Nephron (organoid): ENCODE data around the gene TP63.

ENCODE experiments used
- H3K27ac Mint-ChIP-seq, 3 experiments: 2 replicates each; pipeline ENCODE4 v1.8.0; 2020; ENCODE audit warnings: mixed read lengths in 3 of 3, mild to moderate bottlenecking in 2 of 3, moderate library complexity in 1 of 3
- H3K27me3 Mint-ChIP-seq: 2 replicates; pipeline ENCODE4 v1.8.0; 2021; ENCODE audit warnings: low read depth, mild to moderate bottlenecking, moderate library complexity, mixed read lengths
- H3K36me3 Mint-ChIP-seq: 2 replicates; pipeline ENCODE4 v1.8.0; 2020; ENCODE audit warnings: low read depth, mixed read lengths
- H3K4me1 Mint-ChIP-seq: 2 replicates; pipeline ENCODE4 v1.8.0; 2020; ENCODE audit warnings: mixed read lengths
- H3K4me3 Mint-ChIP-seq, 3 experiments: 2 replicates each; pipeline ENCODE4 v1.8.0; 2020; ENCODE audit warnings: mild to moderate bottlenecking in 3 of 3, mixed read lengths in 3 of 3, moderate library complexity in 2 of 3
- H3K9me3 Mint-ChIP-seq: 2 replicates; pipeline ENCODE4 v1.8.0; 2020; ENCODE audit warnings: mixed read lengths
- TF ChIP-seq, protein P1 (sequence below), 3 experiments: fragments of 200-600 bp; sonication (generic); IDR thresholded peaks; one replicate each; pipeline ENCODE4 v1.5.0; 2021; ENCODE audit warnings: antibody characterized with exemption in 3 of 3; ENCODE audit not compliant: unreplicated experiment in 3 of 3

TP63 gene

GRCh38 chr3:189936201-189936945 is 305.2 kb downstream of the TP63 start:
- H3K9me3 Mint-ChIP-seq = peaks cover 3% of the 10 kb centered on the region
- H3K4me3 Mint-ChIP-seq = no peak overlapping the region
- no peaks in the 10 kb centered on the region for H3K36me3 Mint-ChIP-seq
- peaks cover 8% of the 10 kb centered on the region for H3K27me3 Mint-ChIP-seq
- H3K27ac Mint-ChIP-seq = no peak overlapping the region
- peaks cover 1% of the 10 kb centered on the region for H3K4me1 Mint-ChIP-seq
- TF ChIP-seq, protein P1, sequence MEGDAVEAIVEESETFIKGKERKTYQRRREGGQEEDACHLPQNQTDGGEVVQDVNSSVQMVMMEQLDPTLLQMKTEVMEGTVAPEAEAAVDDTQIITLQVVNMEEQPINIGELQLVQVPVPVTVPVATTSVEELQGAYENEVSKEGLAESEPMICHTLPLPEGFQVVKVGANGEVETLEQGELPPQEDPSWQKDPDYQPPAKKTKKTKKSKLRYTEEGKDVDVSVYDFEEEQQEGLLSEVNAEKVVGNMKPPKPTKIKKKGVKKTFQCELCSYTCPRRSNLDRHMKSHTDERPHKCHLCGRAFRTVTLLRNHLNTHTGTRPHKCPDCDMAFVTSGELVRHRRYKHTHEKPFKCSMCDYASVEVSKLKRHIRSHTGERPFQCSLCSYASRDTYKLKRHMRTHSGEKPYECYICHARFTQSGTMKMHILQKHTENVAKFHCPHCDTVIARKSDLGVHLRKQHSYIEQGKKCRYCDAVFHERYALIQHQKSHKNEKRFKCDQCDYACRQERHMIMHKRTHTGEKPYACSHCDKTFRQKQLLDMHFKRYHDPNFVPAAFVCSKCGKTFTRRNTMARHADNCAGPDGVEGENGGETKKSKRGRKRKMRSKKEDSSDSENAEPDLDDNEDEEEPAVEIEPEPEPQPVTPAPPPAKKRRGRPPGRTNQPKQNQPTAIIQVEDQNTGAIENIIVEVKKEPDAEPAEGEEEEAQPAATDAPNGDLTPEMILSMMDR (IDR thresholded peaks at IDR 0.05; ENCODE audit: unreplicated experiment in 3 of 3) = no peak

- TF ChIP-seq, protein P1 (IDR thresholded peaks at IDR 0.05; ENCODE audit: unreplicated experiment in 3 of 3) = no peak
- Mint-ChIP-seq H3K9me3 (peaks cover 3% of the 10 kb centered on the region), H3K36me3 (no peaks in the 10 kb centered on the region)
Measured at GRCh38 chr3:189937302-189938127, 306.3 kb downstream of the TP63 start.

GRCh38 chr3:189941125-189941524 is 309.9 kb downstream of the TP63 start:
- H3K27ac Mint-ChIP-seq = peak overlapping the region in 2 of 3 experiments; percentile 42 to 78
- peaks cover 8% of the 10 kb centered on the region for H3K27me3 Mint-ChIP-seq
- no peak overlapping the region for H3K4me3 Mint-ChIP-seq
- H3K36me3 Mint-ChIP-seq = no peaks in the 10 kb centered on the region
- peaks cover 13% of the 10 kb centered on the region for H3K4me1 Mint-ChIP-seq
- no peaks in the 10 kb centered on the region for H3K9me3 Mint-ChIP-seq
- TF ChIP-seq, protein P1 (IDR thresholded peaks at IDR 0.05; ENCODE audit: unreplicated experiment in 3 of 3) = no peak

More at GRCh38 chr3:189937302-189938127, 306.3 kb downstream of the TP63 start:
- H3K27me3 Mint-ChIP-seq = peaks cover 8% of the 10 kb centered on the region
- H3K27ac Mint-ChIP-seq = no peak overlapping the region
- no peak overlapping the region for H3K4me3 Mint-ChIP-seq
- peaks cover 7% of the 10 kb centered on the region for H3K4me1 Mint-ChIP-seq

DNA sequence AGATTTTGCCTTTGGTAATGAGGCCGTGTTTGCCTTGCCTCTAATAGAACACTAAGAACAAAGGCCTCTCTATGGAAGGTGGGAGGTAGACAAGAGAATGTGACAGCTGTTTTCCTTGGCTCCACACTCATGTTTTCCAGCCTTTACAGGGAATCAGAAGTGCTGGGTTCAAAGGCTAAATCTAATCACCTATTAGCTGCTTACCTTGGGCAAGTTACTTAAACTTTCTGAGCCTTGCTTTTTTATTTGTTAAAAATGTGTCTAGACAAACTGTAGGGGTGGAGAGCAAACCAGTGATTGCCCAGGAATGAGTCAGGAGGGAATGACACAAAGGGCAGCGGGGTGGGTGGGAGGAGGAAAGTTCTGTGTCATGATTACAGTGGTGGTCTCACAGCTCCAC is 310.5 kb downstream of the TP63 start:
- TF ChIP-seq, protein P1 (IDR thresholded peaks at IDR 0.05; ENCODE audit: unreplicated experiment in 3 of 3) = no peak
- Mint-ChIP-seq H3K4me3 (no peak overlapping the region), H3K9me3 (no peaks in the 10 kb centered on the region), H3K27ac (peak overlapping the region; percentile 42 to 78 (median 70)), H3K4me1 (peaks cover 13% of the 10 kb centered on the region), H3K27me3 (peaks cover 8% of the 10 kb centered on the region), H3K36me3 (no peaks in the 10 kb centered on the region)

GRCh38 chr3:189942948-189943347 is 311.8 kb downstream of the TP63 start:
- TF ChIP-seq, protein P1 (IDR thresholded peaks at IDR 0.05; ENCODE audit: unreplicated experiment in 3 of 3) = no peak
- H3K9me3 Mint-ChIP-seq = no peaks in the 10 kb centered on the region

More at GRCh38 chr3:189942948-189943347, 311.8 kb downstream of the TP63 start:
- H3K4me1 Mint-ChIP-seq = peaks cover 18% of the 10 kb centered on the region
- peaks cover 8% of the 10 kb centered on the region for H3K27me3 Mint-ChIP-seq
- H3K36me3 Mint-ChIP-seq = no peaks in the 10 kb centered on the region
- H3K4me3 Mint-ChIP-seq = no peak overlapping the region
- no peak overlapping the region for H3K27ac Mint-ChIP-seq
